Neutrophil (primary cell): ENCODE measurements around the gene ZBTB7A.

Experiments
- H3K27ac ChIP-seq: fragments of 200-600 bp; sonication (generic); 2 replicates; pipeline ENCODE4 v1.5.1; 2016; ENCODE audit warnings: mild to moderate bottlenecking, moderate library complexity
- H3K27me3 ChIP-seq: fragments of 200-600 bp; sonication (generic); 2 replicates; pipeline ENCODE4 v1.6.0; 2016; ENCODE audit warnings: mild to moderate bottlenecking
- H3K36me3 ChIP-seq: fragments of 200-600 bp; sonication (generic); 2 replicates; pipeline ENCODE4 v1.5.1; 2017
- H3K4me1 ChIP-seq, 2 experiments: fragments of 200-600 bp in 1 of 2; sonication (generic) in 1 of 2; 1 replicate in 1 of 2; 2 replicates in 1 of 2; pipeline versions ENCODE4 v1.5.1 to v1.6.1; 2013 to 2016; ENCODE audit warnings: low read depth in 1 of 2, low read length in 1 of 2, mild to moderate bottlenecking in 1 of 2, moderate library complexity in 1 of 2; ENCODE audit not compliant: control insufficient read depth in 1 of 2, insufficient read depth in 1 of 2
- H3K4me3 ChIP-seq, 2 experiments: fragments of 200-600 bp in 1 of 2; sonication (generic) in 1 of 2; 1 replicate in 1 of 2; 2 replicates in 1 of 2; pipeline ENCODE4 v1.5.1; 2013 to 2016; ENCODE audit warnings: low read depth in 1 of 2, low read length in 1 of 2, mild to moderate bottlenecking in 1 of 2, moderate library complexity in 1 of 2
- H3K9me3 ChIP-seq: fragments of 200-600 bp; sonication (generic); 2 replicates; pipeline ENCODE4 v1.5.1; 2016
- TF ChIP-seq, protein P1 (sequence below): fragments of 200-600 bp; sonication (generic); IDR thresholded peaks from 2 replicates; pipeline ENCODE4 v1.5.1; 2016; ENCODE audit warnings: antibody characterized with exemption

ZBTB7A gene

GRCh38 chr19:4045597-4046361 is 20.9 kb downstream of the ZBTB7A start:
- Histone ChIP-seq H3K4me1 (no peaks in the 10 kb centered on the region), H3K27me3 (no peaks in the 10 kb centered on the region), H3K4me3 (no peak overlapping the region), H3K27ac (no peak overlapping the region), H3K9me3 (no peaks in the 10 kb centered on the region), H3K36me3 (peaks cover 64% of the 10 kb centered on the region)
- TF ChIP-seq, protein P1, sequence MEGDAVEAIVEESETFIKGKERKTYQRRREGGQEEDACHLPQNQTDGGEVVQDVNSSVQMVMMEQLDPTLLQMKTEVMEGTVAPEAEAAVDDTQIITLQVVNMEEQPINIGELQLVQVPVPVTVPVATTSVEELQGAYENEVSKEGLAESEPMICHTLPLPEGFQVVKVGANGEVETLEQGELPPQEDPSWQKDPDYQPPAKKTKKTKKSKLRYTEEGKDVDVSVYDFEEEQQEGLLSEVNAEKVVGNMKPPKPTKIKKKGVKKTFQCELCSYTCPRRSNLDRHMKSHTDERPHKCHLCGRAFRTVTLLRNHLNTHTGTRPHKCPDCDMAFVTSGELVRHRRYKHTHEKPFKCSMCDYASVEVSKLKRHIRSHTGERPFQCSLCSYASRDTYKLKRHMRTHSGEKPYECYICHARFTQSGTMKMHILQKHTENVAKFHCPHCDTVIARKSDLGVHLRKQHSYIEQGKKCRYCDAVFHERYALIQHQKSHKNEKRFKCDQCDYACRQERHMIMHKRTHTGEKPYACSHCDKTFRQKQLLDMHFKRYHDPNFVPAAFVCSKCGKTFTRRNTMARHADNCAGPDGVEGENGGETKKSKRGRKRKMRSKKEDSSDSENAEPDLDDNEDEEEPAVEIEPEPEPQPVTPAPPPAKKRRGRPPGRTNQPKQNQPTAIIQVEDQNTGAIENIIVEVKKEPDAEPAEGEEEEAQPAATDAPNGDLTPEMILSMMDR: no peak

DNA sequence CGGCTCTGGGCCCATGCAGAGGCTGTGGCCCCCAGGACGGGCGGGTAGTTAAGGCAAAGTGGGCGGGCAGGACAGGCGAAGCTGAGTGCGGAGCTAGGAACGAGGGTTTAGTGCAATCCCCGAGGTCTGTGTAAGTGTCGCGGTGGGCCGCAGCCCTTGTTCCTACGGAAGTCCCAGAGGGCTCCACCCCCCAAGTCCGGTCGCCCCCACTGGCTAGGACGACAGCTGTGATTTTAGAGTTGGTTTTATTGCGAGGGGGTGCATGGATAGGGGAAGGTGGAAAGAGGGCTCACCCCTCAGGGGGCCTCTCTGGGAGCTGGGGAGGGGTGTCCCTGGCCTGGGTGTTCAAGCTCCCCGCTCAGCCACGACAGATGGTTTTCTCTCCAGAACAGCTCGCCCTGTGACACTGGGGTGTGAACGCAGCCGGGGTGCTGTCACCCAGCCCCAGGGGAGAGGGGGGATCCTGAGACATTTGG is 21.7 kb downstream of the ZBTB7A start:
- Histone ChIP-seq H3K4me3 (no peak overlapping the region), H3K27ac (no peak overlapping the region), H3K36me3 (peaks cover 63% of the 10 kb centered on the region), H3K4me1 (no peaks in the 10 kb centered on the region), H3K9me3 (no peaks in the 10 kb centered on the region), H3K27me3 (no peaks in the 10 kb centered on the region)
- TF ChIP-seq, protein P1: no peak

- H3K36me3 ChIP-seq: peaks cover 54% of the 10 kb centered on the region
These were observed 22.6 kb downstream of the ZBTB7A start for GRCh38 chr19:4043966-4044715.

GRCh38 chr19:4043401-4043800 is 23.3 kb downstream of the ZBTB7A start:
- H3K36me3 ChIP-seq: peaks cover 61% of the 10 kb centered on the region
- H3K27me3 ChIP-seq: no peaks in the 10 kb centered on the region
- no peaks in the 10 kb centered on the region for H3K9me3 ChIP-seq
- H3K4me3 ChIP-seq: no peak overlapping the region
- no peaks in the 10 kb centered on the region for H3K4me1 ChIP-seq
- H3K27ac ChIP-seq: no peak overlapping the region
- TF ChIP-seq, protein P1: no peak

More at GRCh38 chr19:4043966-4044715, 22.6 kb downstream of the ZBTB7A start:
- Histone ChIP-seq H3K27me3 (no peaks in the 10 kb centered on the region), H3K9me3 (no peaks in the 10 kb centered on the region), H3K4me3 (no peak overlapping the region), H3K4me1 (no peaks in the 10 kb centered on the region), H3K27ac (no peak overlapping the region)
- TF ChIP-seq, protein P1: no peak

GRCh38 chr19:4042731-4043082 is 24.0 kb downstream of the ZBTB7A start:
- TF ChIP-seq, protein P1: no peak
- Histone ChIP-seq H3K9me3 (no peaks in the 10 kb centered on the region), H3K36me3 (peaks cover 61% of the 10 kb centered on the region), H3K27ac (peak overlapping the region; percentile 19), H3K4me1 (no peaks in the 10 kb centered on the region), H3K27me3 (no peaks in the 10 kb centered on the region), H3K4me3 (no peak overlapping the region)
